GM12873 (cell line): Measurements from ENCODE around the gene MVB12B.

ENCODE experiments used
- TF ChIP-seq, protein P1 (sequence below): IDR thresholded peaks from 2 replicates; pipeline ENCODE4 v1.5.1; 2012; ENCODE audit warnings: low read depth, mild to moderate bottlenecking, moderate library complexity, low read length, control low read depth; ENCODE audit not compliant: insufficient read depth; ENCODE audit errors: missing control alignments

The MVB12B gene

DNA sequence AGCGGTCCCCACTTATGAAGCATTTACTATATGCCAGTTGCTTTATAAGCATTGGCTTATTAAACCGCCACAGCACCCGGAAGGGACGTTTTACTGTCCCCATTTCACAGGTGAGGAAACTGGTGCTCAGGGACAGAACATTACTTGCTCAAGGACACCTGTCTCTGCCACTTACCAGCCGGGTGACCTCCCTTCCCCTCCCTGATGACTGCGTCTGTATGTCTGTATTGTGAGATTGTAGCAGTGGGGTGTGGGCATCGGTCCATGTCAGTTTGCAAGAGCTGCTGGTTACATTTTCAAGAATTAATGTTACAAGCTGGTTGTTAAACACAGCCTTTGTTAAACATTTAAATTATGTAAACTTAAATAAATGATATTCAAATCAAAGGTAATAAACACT, 209.5 kb downstream of the MVB12B start:
- TF ChIP-seq, protein P1, sequence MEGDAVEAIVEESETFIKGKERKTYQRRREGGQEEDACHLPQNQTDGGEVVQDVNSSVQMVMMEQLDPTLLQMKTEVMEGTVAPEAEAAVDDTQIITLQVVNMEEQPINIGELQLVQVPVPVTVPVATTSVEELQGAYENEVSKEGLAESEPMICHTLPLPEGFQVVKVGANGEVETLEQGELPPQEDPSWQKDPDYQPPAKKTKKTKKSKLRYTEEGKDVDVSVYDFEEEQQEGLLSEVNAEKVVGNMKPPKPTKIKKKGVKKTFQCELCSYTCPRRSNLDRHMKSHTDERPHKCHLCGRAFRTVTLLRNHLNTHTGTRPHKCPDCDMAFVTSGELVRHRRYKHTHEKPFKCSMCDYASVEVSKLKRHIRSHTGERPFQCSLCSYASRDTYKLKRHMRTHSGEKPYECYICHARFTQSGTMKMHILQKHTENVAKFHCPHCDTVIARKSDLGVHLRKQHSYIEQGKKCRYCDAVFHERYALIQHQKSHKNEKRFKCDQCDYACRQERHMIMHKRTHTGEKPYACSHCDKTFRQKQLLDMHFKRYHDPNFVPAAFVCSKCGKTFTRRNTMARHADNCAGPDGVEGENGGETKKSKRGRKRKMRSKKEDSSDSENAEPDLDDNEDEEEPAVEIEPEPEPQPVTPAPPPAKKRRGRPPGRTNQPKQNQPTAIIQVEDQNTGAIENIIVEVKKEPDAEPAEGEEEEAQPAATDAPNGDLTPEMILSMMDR: no peak

DNA sequence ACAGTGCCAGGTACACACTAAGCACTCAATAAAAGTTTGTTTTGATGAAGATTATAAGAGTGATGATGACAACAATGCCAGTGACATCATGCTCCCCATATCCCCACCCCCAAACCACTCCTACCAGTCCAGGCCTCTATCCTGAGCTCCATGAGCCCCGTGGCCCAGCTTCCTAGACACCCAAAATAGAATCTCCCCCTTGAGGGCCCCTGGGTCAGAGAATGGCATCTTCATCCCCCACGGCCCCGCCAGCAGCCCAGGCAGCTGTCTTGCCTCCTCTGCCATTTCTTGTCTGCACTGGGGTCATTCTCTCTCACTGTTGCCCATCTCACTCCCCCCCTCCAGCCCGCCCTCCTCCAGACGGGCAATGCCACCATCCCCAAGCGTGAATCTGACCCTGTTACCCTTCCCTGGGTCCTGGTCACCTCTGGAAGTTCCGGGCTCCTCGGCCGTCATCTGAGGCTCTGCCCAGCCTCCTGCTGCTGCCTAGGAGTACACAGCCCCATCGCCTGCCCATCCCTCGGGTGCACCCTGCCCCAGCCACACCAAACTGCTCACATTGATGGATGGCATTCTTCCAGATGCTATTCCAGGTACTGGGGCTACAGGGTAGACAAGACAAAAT, 210.3 kb downstream of the MVB12B start:
- TF ChIP-seq, protein P1: no peak

DNA sequence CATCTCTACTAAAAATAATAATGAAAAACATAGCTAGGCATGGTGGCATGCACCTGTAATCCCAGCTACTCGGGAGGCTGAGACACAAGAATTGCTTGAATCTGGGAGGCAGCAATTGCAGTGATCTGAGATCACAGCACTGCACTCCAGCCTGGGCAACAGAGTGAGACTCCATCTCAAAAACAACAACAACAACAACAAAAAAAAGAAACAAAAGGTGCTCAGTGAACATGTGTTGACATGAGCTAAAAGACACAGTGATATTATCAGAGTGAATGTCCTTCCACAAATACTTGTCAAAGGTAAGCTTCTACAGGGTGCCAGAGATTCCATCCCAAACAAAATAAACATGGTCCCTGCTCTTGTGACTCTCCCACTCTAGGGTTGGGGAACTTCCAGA, 211.9 kb downstream of the MVB12B start:
- TF ChIP-seq, protein P1: no peak

DNA sequence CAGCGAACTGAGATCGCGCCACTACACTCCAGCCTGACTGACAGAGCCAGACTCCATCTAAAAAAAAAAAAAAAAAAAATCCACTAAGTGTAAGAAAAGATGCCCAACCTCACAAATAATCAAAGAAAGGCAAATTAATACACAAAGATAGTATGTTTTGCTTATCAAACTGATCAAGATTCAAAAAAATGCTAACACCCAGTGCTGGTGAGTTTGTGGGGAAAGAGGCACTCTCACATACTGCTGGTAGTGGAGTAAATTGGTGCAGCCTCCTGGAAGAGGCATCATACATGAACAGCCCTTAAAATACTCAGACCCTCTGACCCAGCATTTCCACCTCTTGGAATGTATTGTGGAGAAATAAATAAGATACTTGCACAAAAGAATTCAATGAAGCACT, 216.9 kb downstream of the MVB12B start:
- TF ChIP-seq, protein P1: no peak

DNA sequence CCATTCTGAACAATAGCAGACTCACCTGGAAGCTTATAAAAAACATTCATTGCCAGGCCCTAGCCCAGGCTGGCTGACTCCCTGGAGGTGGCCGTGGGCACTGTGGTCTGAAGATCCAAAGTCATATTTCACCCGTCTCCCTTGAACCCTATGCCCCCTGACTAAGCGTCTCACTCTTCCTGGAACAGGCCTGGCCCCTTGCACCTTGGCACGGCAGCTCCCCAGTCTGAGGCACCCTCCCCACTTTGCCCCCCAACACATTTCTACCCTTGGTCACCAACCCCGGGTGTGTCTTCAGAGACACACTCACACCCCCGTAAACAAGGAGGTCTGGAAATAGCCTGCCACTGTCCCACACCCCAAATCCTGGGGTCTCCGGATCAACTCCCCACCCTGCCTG, 218.5 kb downstream of the MVB12B start:
- TF ChIP-seq, protein P1: no peak

DNA sequence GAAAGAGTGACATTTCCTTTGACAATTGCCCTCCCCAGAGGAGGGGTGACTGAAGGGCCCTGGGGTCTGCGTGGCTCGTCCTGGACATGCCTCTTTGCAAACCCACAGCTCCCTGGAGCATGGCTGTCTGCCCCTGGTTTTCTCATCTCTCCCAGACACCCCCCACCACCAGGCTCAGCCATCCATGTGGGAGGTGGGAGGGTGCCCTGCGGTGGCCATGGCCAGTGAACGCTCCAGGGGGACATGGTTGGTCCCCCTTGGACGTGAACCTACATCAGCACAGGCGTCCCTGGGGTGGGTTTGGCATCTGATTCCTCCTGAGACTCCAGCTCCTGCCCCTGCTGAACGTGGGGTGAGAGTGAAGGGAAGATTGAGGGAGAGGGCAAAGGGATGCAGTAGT, 219.4 kb downstream of the MVB12B start:
- TF ChIP-seq, protein P1: no peak

DNA sequence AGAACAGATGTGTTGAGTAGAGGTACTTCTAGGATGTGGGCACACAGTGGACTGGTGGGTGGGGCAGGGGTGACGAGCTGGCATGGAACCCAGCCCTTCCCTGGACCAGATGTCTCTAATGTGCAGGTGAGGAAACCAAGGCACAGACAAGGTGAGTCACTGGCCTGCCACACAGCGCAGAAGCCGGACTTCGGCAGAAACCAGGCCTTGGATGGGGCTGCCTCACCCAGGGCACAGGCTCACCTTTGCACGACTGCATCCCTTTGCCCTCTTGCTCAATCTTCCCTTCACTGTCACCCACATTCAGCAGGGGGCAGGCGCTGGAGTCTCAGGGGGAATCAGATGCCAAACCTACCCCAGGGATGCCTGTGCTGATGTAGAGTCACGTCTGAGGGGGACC, 221.7 kb downstream of the MVB12B start:
- TF ChIP-seq, protein P1: no peak
